ENCODE measurements around the gene CXCR6.

- TF ChIP-seq CTCF (IDR thresholded peaks at IDR 0.05) (peak; percentile 54), FOXJ3 (CRISPR knock-in tag; IDR thresholded peaks at IDR 0.05; ENCODE audit: borderline replicate concordance) (no peak), ATF3 (CRISPR knock-in tag; conservative IDR thresholded peaks at IDR 0.05) (no peak), RORB (CRISPR knock-in tag; IDR thresholded peaks at IDR 0.05) (no peak), IRF2 (CRISPR knock-in tag; IDR thresholded peaks at IDR 0.05; ENCODE audit: borderline replicate concordance, low read depth) (no peak), RELA (CRISPR knock-in tag; IDR thresholded peaks at IDR 0.05; ENCODE audit: borderline replicate concordance) (no peak), NR3C1 (CRISPR knock-in tag; conservative IDR thresholded peaks at IDR 0.05; ENCODE audit: low read depth) (no peak)
Observed at GRCh38 chr3:45929042-45929679, 14.1 kb upstream of the CXCR6 start.

Measured in WTC11 (cell line).